Ovary (tissue), 3 donors: Measurements from ENCODE around the gene ECHDC3.
"Not testable (repeated sequence)": the region's sequence is repeated elsewhere in the genome, so short reads cannot be mapped to it uniquely, and the experiment has no call there.

Experiments used
- EP300 ChIP-seq: sonication (generic); formaldehyde crosslinking; IDR thresholded peaks from one replicate; pipeline ENCODE4 v1.6.1; 2017; ENCODE audit warnings: antibody characterized with exemption
- POLR2A ChIP-seq: fragments of 450-650 bp; IDR thresholded peaks from one replicate; pipeline ENCODE4 v1.6.1; 2017; ENCODE audit warnings: antibody characterized with exemption, mild to moderate bottlenecking, moderate library complexity
- TF ChIP-seq, protein P1 (sequence below), 3 donors: fragments of 450-650 bp in 2 of 3; fragments of 200-600 bp in 1 of 3; IDR thresholded peaks; one replicate each; pipeline versions ENCODE4 v1.5.1 to v1.8.0; 2016 to 2022; ENCODE audit warnings: antibody characterized with exemption in 3 of 3, mild to moderate bottlenecking in 1 of 3
- donor health status: DM: no; HTN: no; CAD: no.

DNA sequence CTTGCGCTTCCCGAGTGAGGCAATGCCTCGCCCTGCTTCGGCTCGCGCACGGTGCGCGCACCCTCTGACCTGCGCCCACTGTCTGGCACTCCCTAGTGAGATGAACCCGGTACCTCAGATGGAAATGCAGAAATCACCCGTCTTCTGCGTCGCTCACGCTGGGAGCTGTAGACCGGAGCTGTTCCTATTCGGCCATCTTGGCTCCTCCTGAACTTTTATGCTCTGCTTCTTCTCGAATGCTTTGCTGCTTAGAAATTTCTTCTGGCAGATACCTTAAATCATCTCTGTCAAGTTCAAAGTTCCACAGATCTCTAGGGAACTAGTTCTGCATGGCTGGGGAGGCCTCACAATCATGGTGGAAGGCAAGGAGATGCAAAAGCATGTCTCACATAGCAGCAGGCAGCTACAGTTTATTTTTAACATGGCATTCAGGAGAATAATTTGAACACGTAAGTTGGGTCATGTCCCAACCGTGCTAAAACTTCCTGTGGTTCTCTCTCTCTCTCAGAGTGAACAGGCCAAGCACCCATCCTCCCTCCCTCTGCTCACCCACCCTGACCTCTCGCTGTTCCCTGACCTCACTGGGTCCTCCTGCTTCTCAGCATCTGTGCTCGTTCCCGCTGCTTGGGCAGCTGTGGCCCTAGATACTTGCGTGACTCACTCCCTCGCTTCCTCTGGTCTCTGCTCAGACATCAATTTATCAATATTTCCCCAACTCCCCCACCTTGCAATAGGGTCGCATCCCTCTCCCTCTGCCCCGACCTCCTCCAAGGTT, 4.7 kb upstream of the ECHDC3 start:
- TF ChIP-seq, protein P1, sequence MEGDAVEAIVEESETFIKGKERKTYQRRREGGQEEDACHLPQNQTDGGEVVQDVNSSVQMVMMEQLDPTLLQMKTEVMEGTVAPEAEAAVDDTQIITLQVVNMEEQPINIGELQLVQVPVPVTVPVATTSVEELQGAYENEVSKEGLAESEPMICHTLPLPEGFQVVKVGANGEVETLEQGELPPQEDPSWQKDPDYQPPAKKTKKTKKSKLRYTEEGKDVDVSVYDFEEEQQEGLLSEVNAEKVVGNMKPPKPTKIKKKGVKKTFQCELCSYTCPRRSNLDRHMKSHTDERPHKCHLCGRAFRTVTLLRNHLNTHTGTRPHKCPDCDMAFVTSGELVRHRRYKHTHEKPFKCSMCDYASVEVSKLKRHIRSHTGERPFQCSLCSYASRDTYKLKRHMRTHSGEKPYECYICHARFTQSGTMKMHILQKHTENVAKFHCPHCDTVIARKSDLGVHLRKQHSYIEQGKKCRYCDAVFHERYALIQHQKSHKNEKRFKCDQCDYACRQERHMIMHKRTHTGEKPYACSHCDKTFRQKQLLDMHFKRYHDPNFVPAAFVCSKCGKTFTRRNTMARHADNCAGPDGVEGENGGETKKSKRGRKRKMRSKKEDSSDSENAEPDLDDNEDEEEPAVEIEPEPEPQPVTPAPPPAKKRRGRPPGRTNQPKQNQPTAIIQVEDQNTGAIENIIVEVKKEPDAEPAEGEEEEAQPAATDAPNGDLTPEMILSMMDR (IDR thresholded peaks at IDR 0.05), result not testable (repeated sequence)
- not testable (repeated sequence) for TF ChIP-seq POLR2A, EP300
